K562 (cell line): ENCODE data around the gene CST7. TPM values are rescaled to one million over a fixed set of nuclear protein-coding genes. Genes with fewer than 3 reads are reported as not detected.

Experiments
- ATAC-seq: fragments of 200-7000 bp; cut with Tn5 transposase; 3 replicates; pipeline ENCODE4 v1.9.1; 2020; ENCODE audit warnings: moderate library complexity
- BruUV-seq: library from RNA; stranded (reverse); fragments of 400-500 nt; replicated peaks from 2 replicates; lab custom pipeline; 2021; lab: Mats Ljungman, UMichigan
- CTCF ChIA-PET: fragments of 300-600 bp; formaldehyde crosslinking; extraction: SDS; loops from one replicate; lab custom pipeline; 2021; ENCODE audit warnings: low intra/inter-chr PET ratio; lab: Yijun Ruan, JAX
- POLR2A ChIA-PET: fragments of 300-600, 350-650 bp; sonication (Branson Sonifier 250); formaldehyde crosslinking; extraction: SDS; loops from one replicate; lab custom pipeline; 2021; ENCODE audit warnings: antibody characterized with exemption, inconsistent platforms; lab: Yijun Ruan, JAX
- DNase-seq, 4 experiments: peaks; one replicate each; pipeline versions ENCODE4 v3.0.0 to v3.0.0-alpha.2; 2011 to 2018; ENCODE audit warnings: low spot score in 3 of 4, mixed read lengths in 3 of 4; ENCODE audit errors: extremely low read depth in 1 of 4
- FAIRE-seq: peaks from 2 replicates; lab custom pipeline; 2011; peaks lifted over from hg19 to GRCh38; lab: Jason Lieb, UNC
- H2AFZ ChIP-seq: 2 replicates; pipeline ENCODE4 v1.6.0; 2011; ENCODE audit warnings: low read depth, low read length, control low read depth, inconsistent platforms
- H3K27ac ChIP-seq: fragments of 200-600 bp; 3 replicates; pipeline ENCODE4 v1.8.0; 2011; ENCODE audit warnings: low read depth, mild to moderate bottlenecking, control low read depth, inconsistent platforms, low read length, moderate library complexity, mixed read lengths; ENCODE audit errors: extremely low read depth
- H3K27me3 ChIP-seq, 2 experiments: fragments of 300-600 bp in 1 of 2; 2 replicates in 1 of 2; 3 replicates in 1 of 2; pipeline versions ENCODE4 v1.6.0 to v1.8.0; 2011; ENCODE audit warnings: inconsistent platforms in 2 of 2, low read length in 2 of 2, mild to moderate bottlenecking in 1 of 2, mixed read lengths in 1 of 2, moderate library complexity in 1 of 2; ENCODE audit not compliant: control insufficient read depth in 2 of 2, insufficient read depth in 2 of 2
- H3K36me3 ChIP-seq: fragments of 300-600 bp; 3 replicates; pipeline ENCODE4 v1.8.0; 2011; ENCODE audit warnings: mild to moderate bottlenecking, low read length, inconsistent platforms; ENCODE audit not compliant: control insufficient read depth, insufficient read depth
- H3K4me1 ChIP-seq, 2 experiments: fragments of 200-600 bp in 1 of 2; replicated peaks in 1 of 2; 2 replicates in 1 of 2; 3 replicates in 1 of 2; pipeline versions ENCODE4 v1.5.1 to v1.8.0; 2011; ENCODE audit warnings: inconsistent platforms in 2 of 2, low read length in 2 of 2, mild to moderate bottlenecking in 1 of 2, mixed read lengths in 1 of 2, moderate library complexity in 1 of 2; ENCODE audit not compliant: control insufficient read depth in 2 of 2, insufficient read depth in 2 of 2
- H3K4me2 ChIP-seq: 2 replicates; pipeline ENCODE4 v1.6.1; 2011; ENCODE audit warnings: low read length, control low read depth, inconsistent platforms, mixed read lengths; ENCODE audit not compliant: insufficient read depth
- H3K4me3 ChIP-seq: fragments of 200-600 bp; sonication (generic), shearing (Covaris generic); 2 replicates; pipeline ENCODE4 v1.5.1; 2016; ENCODE audit warnings: control low read depth, inconsistent platforms
- H3K79me2 ChIP-seq: fragments of 200-600 bp; 3 replicates; pipeline ENCODE4 v1.8.0; 2011; ENCODE audit warnings: low read length, inconsistent platforms; ENCODE audit not compliant: control insufficient read depth, insufficient read depth
- H3K9ac ChIP-seq, 2 experiments: 2 replicates each; pipeline versions ENCODE4 v1.6.0 to v1.6.1; 2011; ENCODE audit warnings: low read depth in 2 of 2, low read length in 2 of 2, control low read depth in 1 of 2, inconsistent platforms in 1 of 2, mild to moderate bottlenecking in 1 of 2, mixed read lengths in 1 of 2; ENCODE audit not compliant: insufficient read depth in 1 of 2
- H3K9me1 ChIP-seq: one replicate; pipeline ENCODE4 v1.6.0; 2011; ENCODE audit warnings: inconsistent platforms, mild to moderate bottlenecking, low read length, moderate library complexity; ENCODE audit not compliant: control insufficient read depth, insufficient read depth
- H3K9me3 ChIP-seq: replicated peaks from 2 replicates; pipeline ENCODE4 v1.5.1; 2011; ENCODE audit warnings: low read depth, low read length, inconsistent platforms; ENCODE audit not compliant: control insufficient read depth, insufficient read depth
- H4K20me1 ChIP-seq: replicated peaks from 2 replicates; pipeline ENCODE4 v1.6.1; 2011; ENCODE audit warnings: low read length, inconsistent platforms, mixed read lengths; ENCODE audit not compliant: control insufficient read depth, insufficient read depth
- BCL6 ChIP-seq: fragments of 250-450 bp; sonication (Bioruptor Pico); IDR thresholded peaks from 2 replicates; pipeline ENCODE4 v1.4.0; 2020
- BRF1 ChIP-seq: IDR thresholded peaks from 3 replicates; pipeline ENCODE4 v1.6.1; 2011; ENCODE audit warnings: borderline replicate concordance, mild to moderate bottlenecking; ENCODE audit not compliant: insufficient read length; ENCODE audit errors: extremely low read depth
- CXXC5 ChIP-seq: fragments of 250-450 bp; sonication (Bioruptor Pico); IDR thresholded peaks from 2 replicates; pipeline ENCODE4 v1.8.0; 2022; ENCODE audit warnings: inconsistent platforms, mild to moderate bottlenecking, moderate library complexity
- HMG20A ChIP-seq: fragments of 450-650 bp; formaldehyde crosslinking; conservative IDR thresholded peaks from 2 replicates; pipeline ENCODE4 v1.4.0; 2020; ENCODE audit warnings: mild to moderate bottlenecking, mixed read lengths
- HNRNPLL ChIP-seq: fragments of 200-400 bp; formaldehyde crosslinking; IDR thresholded peaks from 2 replicates; pipeline ENCODE4 v1.6.1; 2017; ENCODE audit warnings: low read length, low read depth, mild to moderate bottlenecking; ENCODE audit not compliant: poor library complexity, severe bottlenecking
- LARP7 ChIP-seq: fragments of 450-650 bp; IDR thresholded peaks from 2 replicates; pipeline ENCODE4 v1.6.1; 2016
- MTF1 ChIP-seq: fragments of 250-450 bp; sonication (Bioruptor Pico); IDR thresholded peaks from 2 replicates; pipeline ENCODE4 v1.9.0; 2021; ENCODE audit warnings: moderate library complexity, mild to moderate bottlenecking, inconsistent platforms, borderline replicate concordance
- PCBP1 ChIP-seq: fragments of 200-400 bp; formaldehyde crosslinking; IDR thresholded peaks from 2 replicates; pipeline ENCODE4 v1.6.1; 2018; ENCODE audit warnings: mild to moderate bottlenecking, low read depth, low read length; ENCODE audit not compliant: poor library complexity, severe bottlenecking
- SLC30A9 ChIP-seq: fragments of 250-450 bp; sonication (Bioruptor Pico); IDR thresholded peaks from 2 replicates; pipeline ENCODE4 v1.8.0; 2022; ENCODE audit warnings: mild to moderate bottlenecking, moderate library complexity
- ZC3H8 ChIP-seq: fragments of 450-650 bp; IDR thresholded peaks from 2 replicates; pipeline ENCODE4 v1.6.1; 2017
- ZNF143 ChIP-seq: sonication (generic); formaldehyde crosslinking; IDR thresholded peaks from 2 replicates; pipeline ENCODE4 v1.9.0; 2022; ENCODE audit warnings: mild to moderate bottlenecking, missing genetic modification reagents
- ZNF668 ChIP-seq: fragments of 250-450 bp; sonication (Bioruptor Pico); IDR thresholded peaks from 2 replicates; pipeline ENCODE4 v1.8.0; 2022; ENCODE audit warnings: mild to moderate bottlenecking, inconsistent platforms
- ZSCAN29 ChIP-seq: fragments of 450-650 bp; IDR thresholded peaks from 2 replicates; pipeline ENCODE4 v1.6.1; 2017
- WGBS: fragments of 100-300 bp; shearing (Covaris generic); methylation state at CpG from one replicate; pipeline ENCODE4 v1.1.6; 2016; ENCODE audit warnings: low coverage, mixed read lengths; ENCODE audit not compliant: insufficient coverage; ENCODE audit errors: missing lambda C conversion rate; 5-methylcytosine and 5-hydroxymethylcytosine counted together
- in situ Hi-C: fragments of 300-500 bp; cut with MboI; formaldehyde crosslinking; loops from 4 replicates; pipeline ENCODE4 v1.15.0; 2018; ENCODE audit warnings: inconsistent platforms, mixed read lengths
- intact Hi-C: fragments of 100-400 bp; cut with micrococcal nuclease; formaldehyde crosslinking; loops from 2 replicates; pipeline ENCODE4 v1.14.2; 2022
- polyA plus RNA-seq, 8 experiments: library from polyadenylated mRNA; depleted of rRNA in 4 of 8; stranded (reverse) in 5 of 8; unstranded in 3 of 8; fragments of >200 nt; fragmentation: Nextera tagmentation in 2 of 8; fragmentation: Illumina TruSeq in 1 of 8; extraction: Ambion mirVana in 2 of 8; extraction: Trizol in 1 of 8; gene quantifications; 2 replicates each; pipeline versions ENCODE4 v1.2.1 to v1.2.3, GENCODE V29; 2011 to 2014; ENCODE audit warnings: inconsistent platforms in 1 of 8, missing spikeins in 1 of 8
- total RNA-seq, 7 experiments: library from RNA; depleted of rRNA in 6 of 7; stranded (reverse); fragments of >200 nt in 6 of 7; fragmentation: Illumina TruSeq in 2 of 7; extraction: Trizol in 2 of 7; gene quantifications; 2 replicates each; pipeline versions ENCODE4 v1.2.1 to v1.2.3, GENCODE V29; 2011 to 2021; ENCODE audit warnings: low replicate concordance in 1 of 7

Gene CST7
- total and polyA plus RNA-seq, 9 of the 15 experiments (the other 6 are each of a cell fraction or from before 2014, with no cell fraction given) = not detected

DNA sequence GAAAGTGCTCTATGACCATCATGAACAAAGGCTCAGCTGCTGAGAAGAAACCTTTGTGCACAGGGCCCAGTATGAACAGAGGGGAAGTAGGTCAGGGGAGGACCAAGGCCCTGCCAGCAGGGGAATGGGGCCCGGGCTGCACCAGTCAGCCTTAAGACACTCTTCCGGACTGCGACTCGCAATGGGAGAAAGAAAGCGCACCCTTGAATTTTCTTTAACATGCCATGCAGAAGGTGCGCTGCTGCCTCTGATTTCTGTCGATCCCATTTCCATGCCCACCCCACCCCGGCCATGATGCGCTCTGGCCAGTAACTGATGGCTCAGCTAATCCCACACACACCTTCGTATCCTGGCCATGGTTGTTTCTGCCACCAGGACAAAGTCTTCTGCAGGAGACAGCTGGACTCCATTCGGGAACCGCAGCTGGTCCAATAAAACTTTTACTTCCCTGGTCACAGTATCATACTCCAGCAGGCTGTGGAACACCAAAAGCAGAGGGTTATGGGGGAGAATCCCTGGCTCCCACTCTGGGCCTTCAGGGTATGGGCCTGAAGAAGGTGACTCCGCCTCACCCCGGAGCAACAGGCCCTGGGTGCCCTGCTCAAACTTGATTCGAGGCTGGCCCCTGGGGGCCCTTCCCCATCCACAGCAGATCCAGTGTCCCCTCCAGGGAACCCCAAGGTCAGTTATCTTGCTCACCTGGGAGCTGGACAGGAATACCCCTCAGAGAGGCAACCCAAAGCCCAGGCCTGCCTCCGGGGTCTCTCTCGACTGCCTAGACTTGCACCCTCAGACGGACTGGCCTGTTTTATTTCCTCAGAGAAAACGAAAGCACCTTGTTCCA is 20.3 kb downstream of the CST7 start:
- ChIA-PET POLR2A (no interaction called here), CTCF (no interaction called here)
- intact Hi-C loops (no loop called here), in situ Hi-C loops (no loop called here)
- H3K79me2 ChIP-seq = no peaks in the 10 kb centered on the region
- no peaks in the 10 kb centered on the region for H3K27me3 ChIP-seq
- DNase-seq (no peak), FAIRE-seq (no peak), ATAC-seq (no peak)
- H3K9me1 ChIP-seq = no peaks in the 10 kb centered on the region
- peaks cover 42% of the 10 kb centered on the region; the same call in 2 of the 3 replicates for H3K36me3 ChIP-seq
- BruUV-seq = no TSS peak
- H3K9ac ChIP-seq = no peak overlapping the region
- H3K9me3 ChIP-seq = no peaks in the 10 kb centered on the region
- H3K27ac ChIP-seq = no peak overlapping the region
- no peak overlapping the region for H2AFZ ChIP-seq
- no peak overlapping the region for H3K4me2 ChIP-seq
- no peaks in the 10 kb centered on the region for H3K4me1 ChIP-seq
- H4K20me1 ChIP-seq = no peaks in the 10 kb centered on the region
- TF ChIP-seq MTF1 (no peak), BCL6 (no peak), ZC3H8 (no peak), SLC30A9 (CRISPR knock-in tag) (no peak), BRF1 (no peak), ZNF668 (CRISPR knock-in tag) (no peak), CXXC5 (CRISPR knock-in tag) (no peak), ZSCAN29 (no peak), ZNF143 (no peak), LARP7 (no peak), HNRNPLL (no peak), HMG20A (CRISPR knock-in tag) (no peak), PCBP1 (no peak)
- H3K4me3 ChIP-seq = no peak overlapping the region
- 86% methylated on average over 6 of the region's 19 CpGs for WGBS
